Thoracic aorta (tissue), 2 donors: ENCODE measurements around the gene GPR135. TPM values are rescaled to one million over a fixed set of nuclear protein-coding genes. Genes with fewer than 3 reads are reported as not detected.

Experiments used
- ATAC-seq: fragments of 150-250 bp; one replicate; pipeline ENCODE4 v1.8.0; 2017; ENCODE audit warnings: low read depth; ENCODE audit not compliant: insufficient number of reproducible peaks, low FRiP score
- DNase-seq: peaks from one replicate; pipeline ENCODE4 v3.0.0-alpha.2; 2020; ENCODE audit warnings: low spot score
- H3K27ac ChIP-seq, 2 donors: fragments of 200-600 bp; sonication (generic); 1 replicate in 1 of 2; 2 replicates in 1 of 2; pipeline ENCODE4 v1.5.1; 2016; ENCODE audit warnings: mild to moderate bottlenecking in 2 of 2, moderate library complexity in 2 of 2
- H3K27me3 ChIP-seq: fragments of 200-600 bp; sonication (generic); replicated peaks from 2 replicates; pipeline ENCODE4 v1.6.0; 2016; ENCODE audit warnings: mild to moderate bottlenecking; ENCODE audit not compliant: insufficient read depth
- H3K36me3 ChIP-seq: fragments of 200-600 bp; sonication (generic); one replicate; pipeline ENCODE4 v1.5.1; 2016
- H3K4me1 ChIP-seq, 2 donors: fragments of 200-600 bp; sonication (generic); 1 replicate in 1 of 2; 2 replicates in 1 of 2; pipeline versions ENCODE4 v1.5.1 to v1.6.0; 2016; ENCODE audit warnings: low read depth in 2 of 2, mild to moderate bottlenecking in 1 of 2; ENCODE audit not compliant: control insufficient read depth in 1 of 2
- H3K4me3 ChIP-seq: fragments of 200-600 bp; sonication (generic); 2 replicates; pipeline ENCODE4 v1.5.1; 2016; ENCODE audit warnings: mild to moderate bottlenecking
- H3K9me3 ChIP-seq: fragments of 200-600 bp; sonication (generic); 2 replicates; pipeline ENCODE4 v1.5.1; 2016
- total RNA-seq, 2 donors: library from RNA; depleted of rRNA; stranded (reverse); fragments of >200 nt; gene quantifications; one replicate each; pipeline versions ENCODE4 v1.1.0 to v1.2.3, GENCODE V29; 2016
- TF ChIP-seq, protein P1 (sequence below): fragments of 200-600 bp; sonication (generic); IDR thresholded peaks from one replicate; pipeline ENCODE4 v1.5.1; 2019; ENCODE audit warnings: antibody characterized with exemption

The GPR135 gene
- total RNA-seq, 2 donors from 2014 or later, result 13.8 to 20.3 TPM

DNA sequence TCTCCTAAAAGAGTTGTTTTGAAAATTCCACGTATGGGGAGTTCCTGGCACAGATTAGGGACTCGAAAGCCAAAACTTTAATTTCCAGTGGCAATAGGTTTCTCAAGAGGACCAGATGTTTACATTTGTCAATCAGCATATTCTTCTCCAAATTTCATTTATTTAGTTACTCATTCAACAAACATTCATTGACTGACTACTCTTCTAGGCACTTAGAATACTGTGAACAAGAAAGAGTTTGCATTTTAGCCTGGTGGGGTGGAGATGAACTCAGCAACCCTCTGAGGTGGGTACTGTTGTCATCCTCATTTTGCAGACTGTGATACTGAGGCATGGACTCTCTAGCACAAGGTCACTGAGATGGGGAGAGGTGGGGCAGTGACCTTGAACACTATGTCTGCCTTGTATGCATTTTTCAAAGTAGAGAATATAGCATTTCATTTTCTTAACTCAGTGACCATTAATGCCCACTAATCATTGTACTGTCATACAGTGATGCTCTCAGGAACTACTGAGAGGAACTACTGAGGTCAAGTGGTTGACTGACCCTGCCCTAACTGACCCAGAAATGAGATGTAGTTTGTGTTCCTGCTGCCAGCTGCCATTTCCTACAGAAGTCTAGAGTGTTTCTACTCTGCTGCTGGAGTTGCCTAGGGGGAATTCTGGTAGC lies 16.8 kb upstream of the GPR135 start:
- DNase-seq (no peak), ATAC-seq (no peak)
- Histone ChIP-seq H3K4me3 (peak overlapping the region; percentile 98), H3K27ac (peak overlapping the region; percentile 88 to 92), H3K9me3 (no peaks in the 10 kb centered on the region), H3K27me3 (no peaks in the 10 kb centered on the region), H3K4me1 (peaks cover 31 to 62% of the 10 kb centered on the region in 2 donors), H3K36me3 (no peaks in the 10 kb centered on the region)
- TF ChIP-seq, protein P1, sequence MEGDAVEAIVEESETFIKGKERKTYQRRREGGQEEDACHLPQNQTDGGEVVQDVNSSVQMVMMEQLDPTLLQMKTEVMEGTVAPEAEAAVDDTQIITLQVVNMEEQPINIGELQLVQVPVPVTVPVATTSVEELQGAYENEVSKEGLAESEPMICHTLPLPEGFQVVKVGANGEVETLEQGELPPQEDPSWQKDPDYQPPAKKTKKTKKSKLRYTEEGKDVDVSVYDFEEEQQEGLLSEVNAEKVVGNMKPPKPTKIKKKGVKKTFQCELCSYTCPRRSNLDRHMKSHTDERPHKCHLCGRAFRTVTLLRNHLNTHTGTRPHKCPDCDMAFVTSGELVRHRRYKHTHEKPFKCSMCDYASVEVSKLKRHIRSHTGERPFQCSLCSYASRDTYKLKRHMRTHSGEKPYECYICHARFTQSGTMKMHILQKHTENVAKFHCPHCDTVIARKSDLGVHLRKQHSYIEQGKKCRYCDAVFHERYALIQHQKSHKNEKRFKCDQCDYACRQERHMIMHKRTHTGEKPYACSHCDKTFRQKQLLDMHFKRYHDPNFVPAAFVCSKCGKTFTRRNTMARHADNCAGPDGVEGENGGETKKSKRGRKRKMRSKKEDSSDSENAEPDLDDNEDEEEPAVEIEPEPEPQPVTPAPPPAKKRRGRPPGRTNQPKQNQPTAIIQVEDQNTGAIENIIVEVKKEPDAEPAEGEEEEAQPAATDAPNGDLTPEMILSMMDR, result no peak

DNA sequence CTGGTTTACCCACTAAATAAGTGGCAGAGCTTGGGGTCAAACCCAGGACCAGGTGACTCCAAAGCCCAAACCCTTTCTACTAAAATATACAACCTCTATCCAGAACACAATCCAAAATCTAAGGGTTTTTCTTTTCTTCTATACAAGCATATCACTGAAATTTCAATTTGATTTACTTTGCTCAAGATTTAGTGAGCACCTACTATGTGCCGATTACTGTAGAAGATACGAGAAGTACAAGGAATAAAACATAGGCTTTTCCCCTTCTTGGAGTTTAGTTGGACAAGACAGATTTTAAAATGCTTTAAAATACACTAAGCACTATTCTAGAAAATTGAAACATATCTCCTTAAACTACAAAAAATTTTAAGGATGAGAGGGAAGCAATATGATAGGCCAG lies 16.2 kb upstream of the GPR135 start:
- TF ChIP-seq, protein P1, result no peak
- no peak for ATAC-seq
- H3K27ac ChIP-seq, result peak overlapping the region; percentile 88 to 92
- H3K9me3 ChIP-seq, result no peaks in the 10 kb centered on the region
- no peaks in the 10 kb centered on the region for H3K36me3 ChIP-seq
- no peaks in the 10 kb centered on the region for H3K27me3 ChIP-seq
- peaks cover 25 to 56% of the 10 kb centered on the region in 2 donors for H3K4me1 ChIP-seq
- DNase-seq, result no peak
- H3K4me3 ChIP-seq, result no peak overlapping the region

DNA sequence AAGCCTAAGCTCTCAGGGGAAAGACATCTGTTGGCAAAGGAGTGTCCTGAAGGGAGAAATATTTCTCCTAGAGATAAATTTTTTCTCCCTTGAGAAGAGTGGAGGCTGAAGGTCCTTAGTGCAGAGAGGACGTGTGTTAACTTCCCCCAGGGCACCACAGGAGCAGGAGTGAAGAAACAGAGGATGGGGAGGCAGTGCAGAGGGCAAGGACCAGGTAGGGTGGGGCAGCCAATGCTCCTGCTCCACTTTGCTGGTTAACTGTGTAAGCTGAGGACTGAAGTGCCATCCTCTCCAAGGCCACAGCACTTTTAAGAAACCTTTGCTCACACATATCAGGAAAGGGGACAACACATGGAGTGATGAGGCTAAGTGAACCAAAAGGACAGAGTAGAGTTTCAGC lies 15.0 kb upstream of the GPR135 start:
- Histone ChIP-seq H3K4me1 (peaks cover 13 to 54% of the 10 kb centered on the region in 2 donors), H3K27me3 (no peaks in the 10 kb centered on the region), H3K4me3 (no peak overlapping the region), H3K9me3 (no peaks in the 10 kb centered on the region), H3K27ac (peak overlapping the region in 1 of 2 donors; percentile 57), H3K36me3 (no peaks in the 10 kb centered on the region)
- TF ChIP-seq, protein P1, result no peak
- ATAC-seq, result no peak
- DNase-seq, result no peak

DNA sequence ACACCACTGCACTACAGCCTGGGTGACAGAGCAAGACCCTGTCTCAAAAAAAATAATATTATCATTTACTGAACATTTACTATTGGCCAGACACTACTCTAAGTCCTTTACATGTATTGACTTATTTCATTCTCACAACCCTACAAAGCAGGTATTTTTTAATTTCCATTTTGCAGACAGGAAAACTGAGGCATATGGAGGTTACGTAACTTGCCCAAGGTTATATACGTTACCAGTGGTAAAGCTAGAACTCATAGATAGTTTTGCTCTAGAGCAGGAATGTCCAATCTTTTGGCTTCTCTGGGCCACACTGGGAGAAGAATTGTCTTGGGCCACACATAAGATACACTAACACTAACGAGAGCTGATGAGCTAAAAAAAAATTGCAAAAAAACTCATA lies 13.4 kb upstream of the GPR135 start:
- Histone ChIP-seq H3K27me3 (no peaks in the 10 kb centered on the region), H3K36me3 (peaks cover 1% of the 10 kb centered on the region), H3K9me3 (no peaks in the 10 kb centered on the region), H3K27ac (no peak overlapping the region), H3K4me1 (peaks cover 13 to 66% of the 10 kb centered on the region in 2 donors), H3K4me3 (no peak overlapping the region)
- ATAC-seq (no peak), DNase-seq (no peak)
- TF ChIP-seq, protein P1, result no peak

DNA sequence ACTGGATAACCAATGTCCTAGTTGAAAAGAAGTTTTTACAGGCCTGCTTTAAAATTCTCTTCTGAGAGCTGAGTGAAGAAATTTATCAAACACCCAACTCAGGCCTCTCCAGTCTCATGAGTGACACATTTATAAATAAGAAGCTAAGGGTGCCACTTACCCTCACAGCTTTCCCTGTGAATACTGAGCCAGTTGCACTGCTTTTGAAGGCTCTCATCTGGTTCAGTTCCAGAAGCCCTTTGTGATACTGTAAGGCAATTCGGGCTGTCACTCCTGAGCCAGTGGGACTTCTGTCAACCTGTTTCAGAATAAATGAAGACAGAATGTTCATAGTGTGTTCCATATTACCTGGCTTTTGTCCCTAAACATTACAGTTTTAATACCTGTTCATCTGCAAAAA lies 10.5 kb upstream of the GPR135 start:
- TF ChIP-seq, protein P1, result no peak
- Histone ChIP-seq H3K27ac (peak overlapping the region in 1 of 2 donors; percentile 14), H3K9me3 (no peaks in the 10 kb centered on the region), H3K36me3 (peaks cover 8% of the 10 kb centered on the region), H3K27me3 (no peaks in the 10 kb centered on the region), H3K4me3 (no peak overlapping the region), H3K4me1 (peaks cover 0 to 40% of the 10 kb centered on the region in 2 donors)
- ATAC-seq (no peak), DNase-seq (no peak)
